NCI-H187 (cell line): Measurements from ENCODE around the gene TNXB.
A peak's percentile ranks its signal among the peaks of the same experiment; 100 is the strongest.
"Not testable (repeated sequence)": the region's sequence is repeated elsewhere in the genome, so short reads cannot be mapped to it uniquely, and the experiment has no call there.

Experiments used
- DNase-seq, 2 experiments: peaks; one replicate each; lab custom pipeline; 2025; lab: John Stamatoyannopoulos, UW

The TNXB gene

GRCh38 chr6:32144238-32144637 lies 35.1 kb upstream of the TNXB start:
- DNase-seq, result not testable (repeated sequence)

GRCh38 chr6:32140420-32141046 lies 31.4 kb upstream of the TNXB start:
- DNase-seq, result no peak

DNA sequence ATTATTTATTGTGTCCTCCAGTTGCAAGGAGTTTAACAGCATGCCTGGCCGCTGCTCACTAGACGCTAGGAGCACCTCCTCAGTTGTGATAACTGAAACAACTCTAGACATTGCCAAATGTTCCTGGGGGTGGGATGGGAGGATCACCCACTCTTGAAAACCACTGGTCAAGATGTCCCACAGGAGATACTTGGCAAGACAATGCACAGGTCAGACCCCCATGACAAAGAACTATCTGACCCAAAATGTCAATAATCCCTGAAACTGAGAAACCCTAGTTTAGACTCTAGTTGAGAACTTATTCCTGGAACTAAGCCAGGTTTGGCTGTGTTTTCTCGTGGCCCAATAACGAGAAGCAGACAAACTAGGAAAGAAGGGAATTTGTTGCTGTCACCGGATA lies 30.5 kb upstream of the TNXB start:
- DNase-seq, result no peak

GRCh38 chr6:32137454-32137853 lies 28.3 kb upstream of the TNXB start:
- DNase-seq, result no peak

GRCh38 chr6:32133786-32134185 lies 24.6 kb upstream of the TNXB start:
- no peak for DNase-seq

DNA sequence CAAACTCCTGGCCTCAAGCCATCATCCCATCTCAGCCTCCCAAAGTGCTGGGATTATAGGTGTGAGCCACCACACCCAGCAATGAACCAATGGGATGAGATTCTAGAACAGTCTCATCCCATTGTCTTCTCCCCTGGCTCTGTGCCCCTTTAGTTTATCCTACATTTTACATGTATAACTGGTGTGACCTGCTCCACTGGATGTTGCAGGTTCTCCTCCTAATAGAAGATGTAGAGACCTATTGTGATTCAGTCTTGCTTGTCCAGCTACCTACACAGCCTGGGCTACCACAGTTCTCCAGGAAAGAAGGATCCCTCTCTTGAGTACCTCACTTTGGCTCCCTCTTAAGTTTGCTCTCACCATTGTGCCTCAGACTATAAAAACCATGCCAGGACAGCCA lies 23.0 kb upstream of the TNXB start:
- DNase-seq, result no peak

GRCh38 chr6:32131439-32131948 lies 22.4 kb upstream of the TNXB start:
- no peak for DNase-seq

DNA sequence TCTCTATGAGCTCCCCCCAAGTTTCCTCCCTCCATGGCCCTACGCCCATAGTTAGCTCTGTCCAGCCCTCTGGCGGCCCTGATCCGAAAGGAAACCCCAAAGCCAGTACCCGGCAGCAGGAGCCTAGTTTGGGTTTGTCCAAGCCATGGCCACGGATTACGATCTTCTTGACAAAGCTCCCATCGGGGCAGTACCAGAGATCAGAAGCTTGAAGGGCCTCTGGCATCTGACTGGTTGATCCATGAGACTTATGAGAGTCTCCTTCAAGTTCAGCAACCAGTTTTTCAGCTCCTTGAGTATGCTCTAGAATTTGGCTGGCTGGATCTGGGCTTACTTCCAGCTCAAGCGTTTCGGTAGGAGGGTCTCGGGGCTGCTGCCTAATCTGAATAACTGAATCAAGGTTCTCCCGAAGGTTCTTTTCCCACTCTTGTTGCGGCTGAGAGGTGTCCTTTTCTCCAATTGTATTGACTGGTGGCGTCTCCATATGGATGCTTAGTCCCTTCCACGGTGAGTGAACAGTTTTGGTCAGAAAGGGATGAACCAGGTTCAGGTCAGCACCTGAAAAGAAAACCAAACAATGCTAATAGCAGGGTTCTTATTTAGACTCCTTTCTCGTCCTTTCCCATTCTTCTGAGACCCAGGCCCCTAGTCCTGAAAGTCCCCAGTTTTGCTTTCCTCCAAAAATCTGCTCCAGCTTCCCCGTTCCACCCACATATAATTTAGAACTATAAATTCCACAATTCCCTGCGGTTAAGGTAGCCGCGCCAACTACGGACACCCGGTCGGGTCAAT lies 20.4 kb upstream of the TNXB start:
- no peak for DNase-seq

DNA sequence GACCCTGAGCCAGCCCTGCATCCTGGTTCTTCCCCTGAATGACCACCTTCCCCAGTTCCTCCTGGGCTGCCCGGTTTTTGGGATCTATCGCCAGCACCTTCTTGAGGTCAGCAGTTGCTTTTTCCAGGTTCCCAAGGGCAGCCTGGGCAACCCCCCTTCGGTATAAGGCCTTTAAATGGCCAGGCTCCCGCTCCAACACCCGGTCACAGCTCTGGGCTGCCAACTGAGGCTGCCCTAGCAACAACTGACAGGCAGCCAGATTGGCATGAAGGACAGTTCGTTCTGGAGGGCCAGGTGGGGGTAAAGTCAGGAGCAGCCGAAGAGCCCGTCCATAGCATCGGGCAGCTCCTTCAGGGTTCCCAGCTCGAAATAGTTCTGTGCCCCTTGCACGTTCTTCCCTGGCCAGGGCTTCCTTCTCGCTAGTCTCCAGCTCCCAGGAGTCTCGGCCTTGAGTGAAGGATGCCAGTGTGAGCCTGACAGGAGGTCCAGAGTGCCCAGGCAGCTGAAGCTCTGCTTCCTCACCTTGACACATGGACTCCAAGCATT lies 19.7 kb upstream of the TNXB start:
- DNase-seq, result no peak

DNA sequence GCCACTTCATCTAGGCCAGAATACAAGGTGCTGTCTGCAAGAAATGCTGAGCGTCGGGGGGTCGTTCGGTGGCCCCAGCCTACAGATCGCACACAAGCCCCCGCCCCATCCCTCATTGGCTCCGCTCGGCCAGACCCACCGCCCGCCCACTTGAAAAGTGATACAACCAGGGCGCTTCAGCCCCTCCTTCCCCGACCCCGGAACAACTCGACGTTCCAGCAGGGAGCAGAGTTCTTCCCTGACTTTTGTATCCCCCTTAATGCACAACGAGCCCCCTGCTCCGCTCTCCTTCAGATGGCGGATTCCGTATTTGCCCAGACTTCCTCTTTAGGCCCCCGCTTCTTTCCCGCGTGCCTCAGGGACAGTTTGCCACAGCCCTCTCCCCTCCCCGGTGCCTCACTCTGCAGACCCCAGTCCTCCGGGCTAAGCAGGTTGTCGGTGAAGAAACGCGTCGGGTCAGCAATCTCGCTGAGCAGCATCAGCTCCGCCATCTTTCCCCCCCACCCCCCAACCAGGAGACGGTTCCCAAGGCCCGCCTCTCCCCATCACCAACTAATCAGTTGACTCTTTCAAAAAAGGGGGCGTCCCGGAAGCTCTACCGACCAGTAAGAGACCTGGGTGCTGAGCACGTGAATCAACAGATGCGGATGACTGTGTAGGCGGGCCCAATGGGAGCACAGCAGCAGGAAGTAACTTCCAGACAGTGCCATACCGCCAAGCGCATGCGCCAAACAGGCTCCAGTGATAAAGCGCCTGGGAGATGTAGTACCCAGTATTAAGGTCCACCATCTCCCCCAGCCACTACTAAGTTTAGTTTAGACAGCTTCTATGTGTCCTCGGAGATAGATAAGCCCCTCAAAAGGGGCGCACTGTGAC lies 18.8 kb upstream of the TNXB start, which contains the start of gene ATF6B:
Gene ATF6B (minus strand): TSS at position 530 of the 876 bp plus-strand sequence. CDS start 39 bp downstream, at position 491.
- DNase-seq, result peak; percentile 83 to 95

GRCh38 chr6:32127409-32127716 lies 18.2 kb upstream of the TNXB start:
- no peak for DNase-seq

DNA sequence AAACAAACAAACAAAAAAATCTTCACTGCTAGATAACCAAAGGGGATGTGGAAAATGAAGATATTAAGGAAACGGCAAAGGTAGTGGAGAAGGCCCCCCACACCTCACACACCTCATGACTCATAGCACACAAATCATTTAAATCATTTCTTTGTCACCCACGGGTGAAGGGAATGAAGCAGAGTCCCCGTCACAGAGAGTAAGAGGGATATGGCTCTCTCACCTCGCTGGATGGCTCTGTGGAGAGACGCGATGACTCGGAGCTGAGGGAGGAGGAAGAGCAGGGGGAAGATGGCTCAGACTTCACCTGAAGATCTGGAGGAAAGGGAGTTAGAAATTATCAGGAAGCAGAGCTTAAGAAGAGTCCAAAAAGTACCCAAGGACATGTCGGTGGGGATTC lies 17.7 kb upstream of the TNXB start:
- no peak for DNase-seq

DNA sequence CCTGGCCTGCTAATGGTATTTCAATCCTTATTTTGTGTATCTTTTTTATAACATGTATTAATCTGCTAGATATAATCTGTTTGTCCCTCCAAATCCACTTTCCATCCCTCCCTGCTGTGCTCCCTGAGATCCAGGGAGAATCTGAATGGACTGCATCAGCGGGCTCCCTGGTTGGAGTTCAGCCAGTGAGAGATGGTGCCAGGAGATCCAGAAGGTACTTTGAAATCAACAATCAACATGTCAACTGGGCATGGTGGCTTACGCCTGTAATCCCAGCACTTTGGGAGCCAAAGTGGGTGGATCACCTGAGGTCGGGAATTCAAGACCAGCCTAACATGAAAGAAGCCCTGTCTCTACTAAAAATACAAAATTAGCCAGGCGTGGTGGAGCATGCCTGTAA lies 14.5 kb upstream of the TNXB start:
- DNase-seq, result no peak

DNA sequence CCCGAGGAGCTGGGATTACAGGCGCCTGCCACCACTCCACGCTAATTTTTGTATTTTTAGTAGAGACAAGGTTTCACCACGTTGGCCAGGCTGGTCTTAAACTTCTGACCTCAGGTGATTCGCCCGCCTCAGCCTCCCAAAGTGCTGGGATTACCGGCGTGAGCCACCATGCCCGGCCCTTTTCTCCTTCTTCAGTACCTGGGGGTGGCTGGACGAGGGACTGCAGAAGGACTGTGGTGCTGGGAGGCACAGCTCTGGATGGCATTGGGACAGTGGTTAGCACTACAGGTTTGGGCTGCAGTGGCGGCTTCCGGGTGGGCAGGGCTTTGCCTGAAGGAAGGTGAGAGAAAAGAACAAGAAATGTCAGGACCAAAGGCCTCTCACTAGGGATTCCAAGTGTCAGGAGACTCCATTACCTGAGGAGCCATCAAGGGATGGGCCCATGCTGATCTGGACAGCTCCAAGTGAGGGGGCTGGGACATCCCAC lies 11.5 kb upstream of the TNXB start:
- DNase-seq, result no peak

GRCh38 chr6:32118782-32119628 lies 9.9 kb upstream of the TNXB start:
- peak in 1 of 2 experiments; percentile 12 for DNase-seq

- DNase-seq, result no peak
These were observed 8.3 kb upstream of the TNXB start for GRCh38 chr6:32117461-32117860.

DNA sequence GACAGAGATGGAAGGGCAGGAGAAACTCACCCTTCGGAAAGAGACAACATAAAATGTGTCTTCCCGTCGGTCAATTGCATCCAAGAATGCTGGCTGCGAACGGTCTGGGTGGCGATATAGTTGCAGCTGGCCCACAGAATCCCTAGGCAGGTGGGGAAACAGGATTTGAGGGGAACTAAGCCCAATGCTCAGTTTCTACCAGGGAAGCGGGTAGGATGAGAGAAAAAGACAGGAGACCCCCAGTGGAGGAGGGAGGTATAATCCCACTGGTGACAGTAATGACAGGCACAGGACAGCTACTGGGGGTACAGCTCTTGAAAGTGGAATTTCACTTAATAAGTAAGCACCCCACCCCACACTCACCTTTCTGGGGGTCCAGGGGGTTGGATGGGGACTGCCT lies 7.5 kb upstream of the TNXB start:
- no peak for DNase-seq

- no peak for DNase-seq
These were observed 6.5 kb upstream of the TNXB start for GRCh38 chr6:32115623-32116022.

DNA sequence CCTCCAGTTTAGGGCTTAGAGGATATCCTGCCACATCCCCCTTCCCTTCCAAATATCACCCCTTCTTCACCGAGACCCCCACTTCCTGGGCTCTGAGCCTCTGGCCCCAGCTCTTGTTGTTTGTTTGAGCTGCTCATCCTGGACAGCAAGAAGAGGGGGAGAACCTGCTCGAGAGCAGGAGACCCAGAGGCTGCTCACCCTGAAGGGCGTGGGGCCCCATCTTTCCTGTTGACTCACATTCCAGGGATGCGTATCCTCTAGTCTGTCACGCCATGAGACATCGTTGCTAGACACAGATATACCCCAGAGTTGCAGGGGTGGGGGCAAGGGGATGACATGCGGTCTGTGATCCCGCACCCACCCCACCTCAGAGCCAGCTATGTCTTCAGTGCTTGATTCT lies 5.7 kb upstream of the TNXB start:
- DNase-seq, result no peak

DNA sequence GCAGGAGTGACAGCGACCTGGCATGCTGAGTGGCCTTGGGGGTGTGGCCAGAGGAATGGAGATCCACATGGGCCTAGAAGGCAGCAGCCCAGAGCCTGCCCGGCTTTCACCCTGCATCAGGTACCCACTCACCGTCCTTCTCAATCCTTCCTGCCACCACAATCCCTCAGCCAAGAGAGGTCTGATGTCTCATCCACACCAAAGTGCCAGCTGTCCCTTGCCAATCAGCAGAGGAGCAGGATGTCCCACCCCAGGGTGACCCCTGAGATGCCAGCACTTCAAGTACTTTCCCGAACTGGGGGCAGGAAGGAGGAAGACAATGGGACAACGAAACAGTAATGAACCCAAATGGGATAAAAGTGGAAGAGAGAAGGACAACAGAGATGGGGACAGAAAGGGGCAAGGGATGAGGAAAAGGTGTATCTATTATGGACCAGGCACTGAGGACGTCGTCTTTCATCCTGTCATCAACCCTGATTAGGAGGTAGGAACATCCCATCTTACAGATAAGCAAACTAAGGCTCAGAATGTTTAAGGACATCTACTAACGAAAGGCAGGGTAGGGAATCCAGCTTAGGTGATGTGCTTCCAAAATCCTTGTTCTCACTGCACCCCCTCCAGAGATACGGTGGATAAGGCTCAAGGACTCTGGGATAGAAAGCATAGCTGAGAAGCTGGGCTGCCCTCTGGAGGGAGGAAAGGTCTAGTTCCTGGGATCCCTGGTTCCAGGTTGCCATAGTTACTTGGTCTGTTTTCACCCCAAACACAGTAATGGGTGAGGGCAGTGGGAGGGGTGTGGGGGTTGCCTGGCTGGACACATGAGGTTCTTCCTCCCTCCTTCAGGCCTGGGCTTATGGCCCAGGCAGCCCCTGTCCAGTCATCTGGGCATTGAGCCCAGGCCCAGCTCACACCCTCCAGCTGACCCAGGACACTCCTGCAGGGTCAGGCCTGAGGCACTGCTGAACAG lies 4.5 kb upstream of the TNXB start:
- no peak for DNase-seq
